Measurements from ENCODE around the gene HDAC11. TPM values are rescaled to one million over a fixed set of nuclear protein-coding genes. Genes with fewer than 3 reads are reported as not detected.

Gene HDAC11
- total and polyA plus RNA-seq, 11 donors, result 20.8 to 49.4 (median 30.7) TPM

- no peaks in the 10 kb centered on the region for H3K36me3 ChIP-seq
- peaks cover 0 to 16% (median 5%) of the 10 kb centered on the region in 9 donors for H3K27me3 ChIP-seq
- H3K4me3 ChIP-seq, result peak overlapping the region in 11 of 12 donors; percentile 20 to 69 (median 52)
- WGBS, 4 donors, result 63 to 82% (median 70%) methylated on average over 2 of the region's 2 CpGs
- DNase-seq (peak in 1 of 5 donors; percentile 41), ATAC-seq (no peak)
- H3K9me3 ChIP-seq, result no peaks in the 10 kb centered on the region
- H3K4me1 ChIP-seq, result peaks cover 0 to 71% (median 21%) of the 10 kb centered on the region in 12 donors
- TF ChIP-seq CTCF (IDR thresholded peaks at IDR 0.05), result no peak
- no peak for TF ChIP-seq POLR2A (IDR thresholded peaks at IDR 0.05)
- intact Hi-C loops (cut with DNase I), result loop anchor here in 1 of 10 donors (5.0 kb wide), 1 partner anchor 53 kb away; no protein-coding TSS in a partner anchor
- peak overlapping the region in 9 of 12 donors; percentile 0 to 81 (median 76) for H3K27ac ChIP-seq
These were observed 70.3 kb downstream of the HDAC11 start for GRCh38 chr3:13550423-13550690.

GRCh38 chr3:13550791-13551360 is 70.8 kb downstream of the HDAC11 start:
- intact Hi-C loops (cut with DNase I), result loop anchor here in 1 of 10 donors (5.0 kb wide), 1 partner anchor 54 kb away; no protein-coding TSS in a partner anchor
- H3K36me3 ChIP-seq, result no peaks in the 10 kb centered on the region
- ATAC-seq, result no peak
- 61 to 79% (median 76%) methylated on average over 13 of the region's 13 CpGs for WGBS, 4 donors
- H3K4me3 ChIP-seq, result peak overlapping the region in 11 of 12 donors; percentile 20 to 69 (median 52)
- no peak for TF ChIP-seq POLR2A (IDR thresholded peaks at IDR 0.05)
- TF ChIP-seq CTCF (IDR thresholded peaks at IDR 0.05), result no peak
- peaks cover 0 to 71% (median 21%) of the 10 kb centered on the region in 12 donors for H3K4me1 ChIP-seq
- H3K9me3 ChIP-seq, result no peaks in the 10 kb centered on the region
- peaks cover 0 to 16% (median 5%) of the 10 kb centered on the region in 9 donors for H3K27me3 ChIP-seq
- peak overlapping the region in 7 of 12 donors; percentile 0 to 81 (median 79) for H3K27ac ChIP-seq
- peak in 1 of 5 donors; percentile 28 for DNase-seq

GRCh38 chr3:13552857-13553652 is 72.9 kb downstream of the HDAC11 start:
- ATAC-seq, result peak in 2 of 4 donors; percentile 12 to 36
- peaks cover 0 to 14% (median 5%) of the 10 kb centered on the region in 9 donors for H3K27me3 ChIP-seq
- 63 to 69% (median 65%) methylated on average over 22 to 28 of the region's 28 CpGs for WGBS, 4 donors

More at GRCh38 chr3:13552857-13553652, 72.9 kb downstream of the HDAC11 start:
- Histone ChIP-seq H3K27ac (peak overlapping the region in 9 of 12 donors; percentile 16 to 80 (median 37)), H3K4me3 (peak overlapping the region in 6 of 12 donors; percentile 5 to 49 (median 18)), H3K36me3 (no peaks in the 10 kb centered on the region), H3K9me3 (no peaks in the 10 kb centered on the region), H3K4me1 (peaks cover 0 to 66% (median 17%) of the 10 kb centered on the region in 12 donors)
- DNase-seq, result peak in 2 of 5 donors; percentile 43 to 66
- intact Hi-C loops (cut with DNase I), result loop anchor here in 1 of 10 donors (5.0 kb wide), 1 partner anchor 56 kb away; no protein-coding TSS in a partner anchor
- TF ChIP-seq CTCF (IDR thresholded peaks at IDR 0.05) (no peak), POLR2A (IDR thresholded peaks at IDR 0.05) (no peak)

Measured in heart left ventricle (tissue), 16 donors.